GM18951 (cell line): ENCODE measurements around the gene NDUFAF8.

ENCODE experiments used
- POLR2A ChIP-seq: IDR thresholded peaks from 4 replicates; pipeline ENCODE4 v1.6.1; 2011; ENCODE audit warnings: mild to moderate bottlenecking; ENCODE audit not compliant: insufficient read length, insufficient read depth; ENCODE audit errors: extremely low read depth
- in situ Hi-C: fragments of 300-500 bp; cut with MboI; formaldehyde crosslinking; loops from one replicate; pipeline ENCODE4 v1.12.0; 2022; ENCODE audit warnings: low sequenced_read_pairs, mixed read lengths, inconsistent platforms; ENCODE audit not compliant: unreplicated experiment

NDUFAF8 gene

GRCh38 chr17:81207610-81208581 is 31.2 kb upstream of the NDUFAF8 start:
- in situ Hi-C loops, result no loop called here
- no peak for TF ChIP-seq POLR2A

- TF ChIP-seq POLR2A, result no peak
- in situ Hi-C loops, result no loop called here
These were observed 30.5 kb upstream of the NDUFAF8 start for GRCh38 chr17:81208651-81209050.

GRCh38 chr17:81209141-81209540 is 30.0 kb upstream of the NDUFAF8 start:
- TF ChIP-seq POLR2A, result no peak
- in situ Hi-C loops, result no loop called here

GRCh38 chr17:81210466-81210865 is 28.7 kb upstream of the NDUFAF8 start:
- TF ChIP-seq POLR2A, result no peak
- in situ Hi-C loops, result no loop called here

- in situ Hi-C loops, result no loop called here
- TF ChIP-seq POLR2A, result no peak
These were observed 28.2 kb upstream of the NDUFAF8 start for GRCh38 chr17:81210868-81211267.

- in situ Hi-C loops, result no loop called here
These were observed 26.8 kb upstream of the NDUFAF8 start for GRCh38 chr17:81212365-81212764.

GRCh38 chr17:81213978-81214377 is 25.1 kb upstream of the NDUFAF8 start:
- in situ Hi-C loops, result no loop called here
- no peak for TF ChIP-seq POLR2A

More at GRCh38 chr17:81212365-81212764, 26.8 kb upstream of the NDUFAF8 start:
- TF ChIP-seq POLR2A, result no peak

- TF ChIP-seq POLR2A, result no peak
- in situ Hi-C loops, result no loop called here
These were observed 21.6 kb upstream of the NDUFAF8 start for GRCh38 chr17:81217491-81217890.

GRCh38 chr17:81218459-81218858 is 20.7 kb upstream of the NDUFAF8 start:
- TF ChIP-seq POLR2A, result no peak
- in situ Hi-C loops, result no loop called here

GRCh38 chr17:81218991-81219390 is 20.1 kb upstream of the NDUFAF8 start:
- TF ChIP-seq POLR2A, result no peak
- in situ Hi-C loops, result no loop called here

GRCh38 chr17:81219476-81220180 is 19.5 kb upstream of the NDUFAF8 start:
- in situ Hi-C loops, result no loop called here
- TF ChIP-seq POLR2A, result no peak

- TF ChIP-seq POLR2A, result no peak
- in situ Hi-C loops, result no loop called here
These were observed 17.7 kb upstream of the NDUFAF8 start for GRCh38 chr17:81221371-81221841.

GRCh38 chr17:81221842-81222619 is 17.1 kb upstream of the NDUFAF8 start:
- no peak for TF ChIP-seq POLR2A
- in situ Hi-C loops, result no loop called here
